GM18517 (cell line): ENCODE results near the gene LIMS1.
"Not testable (repeated sequence)": the region's sequence is repeated elsewhere in the genome, so short reads cannot be mapped to it uniquely, and the experiment has no call there.

ENCODE experiments used
- ATAC-seq: cut with Tn5 transposase; IDR thresholded peaks from one replicate; pipeline ENCODE4 v1.9.1; 2021; ENCODE audit warnings: mild to moderate bottlenecking, moderate library complexity; ENCODE audit not compliant: unreplicated experiment

Gene LIMS1

DNA sequence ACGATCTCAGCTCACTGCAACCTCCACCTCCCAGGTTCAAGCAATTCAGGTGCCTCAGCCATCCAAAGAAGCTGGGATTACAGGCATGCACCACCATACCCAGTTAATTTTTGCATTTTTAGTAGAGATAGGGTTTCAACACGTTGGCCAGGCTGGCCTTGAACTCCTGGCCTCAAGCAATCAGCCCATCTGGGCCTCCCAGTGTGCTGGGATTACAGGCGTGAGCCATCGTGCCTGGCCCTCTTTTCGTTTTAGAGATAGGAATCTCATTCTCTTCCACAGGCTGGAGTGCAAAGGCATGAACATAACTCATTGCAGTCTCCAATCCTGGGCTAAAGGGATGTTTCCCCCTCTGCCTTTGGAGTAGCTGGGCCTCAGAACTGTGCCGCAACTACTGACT, 182.7 kb downstream of the LIMS1 start:
- not testable (repeated sequence) for ATAC-seq

- peak; percentile 98 for ATAC-seq
These were observed 185.1 kb downstream of the LIMS1 start, which contains the start of gene RANBP2 for GRCh38 chr2:108719149-108720044. Gene RANBP2, plus strand, starts transcription at chr2:108719482. Its CDS starts 125 bp downstream, at chr2:108719607.

DNA sequence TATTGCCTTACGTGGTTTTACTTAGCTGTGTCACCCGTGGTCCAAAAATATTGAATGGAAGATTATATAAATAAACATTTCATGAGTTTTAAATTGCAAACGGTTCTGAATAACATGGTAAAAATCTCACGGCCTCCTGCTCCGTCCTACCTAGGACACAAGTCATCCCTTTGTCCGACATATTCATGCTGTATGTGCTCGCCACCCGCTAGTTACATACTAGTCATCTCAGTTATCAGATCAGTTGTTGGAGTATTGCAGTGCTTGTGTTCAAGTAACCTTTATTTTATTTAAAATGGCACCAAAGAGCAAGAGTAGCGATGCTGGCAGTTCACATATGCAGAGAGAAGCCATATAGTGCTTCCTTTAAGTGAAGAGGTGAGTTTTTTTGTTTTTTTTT, 191.8 kb downstream of the LIMS1 start:
- ATAC-seq = not testable (repeated sequence)

- not testable (repeated sequence) for ATAC-seq
These were observed 200.4 kb downstream of the LIMS1 start for GRCh38 chr2:108734656-108735055.
